GM18517 (cell line): ENCODE measurements around the gene SOBP.

ENCODE experiments used
- ATAC-seq: cut with Tn5 transposase; IDR thresholded peaks from one replicate; pipeline ENCODE4 v1.9.1; 2021; ENCODE audit warnings: mild to moderate bottlenecking, moderate library complexity; ENCODE audit not compliant: unreplicated experiment

The SOBP gene

GRCh38 chr6:107579456-107580056, 89.6 kb downstream of the SOBP start:
- no peak for ATAC-seq

- ATAC-seq, result no peak
Observed at GRCh38 chr6:107582086-107582485, 92.2 kb downstream of the SOBP start.

- ATAC-seq, result no peak
Observed at GRCh38 chr6:107584726-107585125, 94.8 kb downstream of the SOBP start.

GRCh38 chr6:107585815-107586435, 96.0 kb downstream of the SOBP start:
- no peak for ATAC-seq

- no peak for ATAC-seq
Observed at GRCh38 chr6:107587451-107587850, 97.5 kb downstream of the SOBP start.

- no peak for ATAC-seq
Observed at GRCh38 chr6:107589199-107589598, 99.3 kb downstream of the SOBP start.

GRCh38 chr6:107589934-107590333, 100.0 kb downstream of the SOBP start:
- ATAC-seq, result no peak

- no peak for ATAC-seq
Observed at GRCh38 chr6:107590378-107590777, 100.5 kb downstream of the SOBP start.

GRCh38 chr6:107591346-107591745, 101.4 kb downstream of the SOBP start:
- ATAC-seq, result no peak

GRCh38 chr6:107592806-107593205, 102.9 kb downstream of the SOBP start:
- ATAC-seq, result no peak

- no peak for ATAC-seq
Observed at GRCh38 chr6:107594736-107595135, 104.8 kb downstream of the SOBP start.

GRCh38 chr6:107598091-107598490, 108.2 kb downstream of the SOBP start:
- ATAC-seq, result no peak

GRCh38 chr6:107599043-107599442, 109.1 kb downstream of the SOBP start:
- no peak for ATAC-seq

GRCh38 chr6:107600121-107600520, 110.2 kb downstream of the SOBP start:
- ATAC-seq, result no peak

GRCh38 chr6:107600936-107601335, 111.0 kb downstream of the SOBP start:
- no peak for ATAC-seq

- no peak for ATAC-seq
Observed at GRCh38 chr6:107601406-107601805, 111.5 kb downstream of the SOBP start.

- ATAC-seq, result no peak
Observed at GRCh38 chr6:107602321-107603005, 112.5 kb downstream of the SOBP start.

- no peak for ATAC-seq
Observed at GRCh38 chr6:107603006-107603370, 113.1 kb downstream of the SOBP start.

- ATAC-seq, result no peak
Observed at GRCh38 chr6:107604549-107604948, 114.6 kb downstream of the SOBP start.

- ATAC-seq, result no peak
Observed at GRCh38 chr6:107606407-107606806, 116.5 kb downstream of the SOBP start.

GRCh38 chr6:107607116-107607515, 117.2 kb downstream of the SOBP start:
- no peak for ATAC-seq

GRCh38 chr6:107611094-107611810, 121.3 kb downstream of the SOBP start:
- ATAC-seq, result no peak
